Right lobe of liver (tissue), 6 donors: Measurements from ENCODE around the gene LDLR. TPM values are rescaled to one million over a fixed set of nuclear protein-coding genes. Genes with fewer than 3 reads are reported as not detected.
"Not testable (repeated sequence)": the region's sequence is repeated elsewhere in the genome, so short reads cannot be mapped to it uniquely, and the experiment has no call there.

Experiments used
- ATAC-seq, 4 donors: fragments of 200-7000 bp; cut with Tn5 transposase; one replicate each; pipeline ENCODE4 v1.9.1; 2020; ENCODE audit warnings: mild to moderate bottlenecking in 4 of 4, moderate library complexity in 4 of 4
- DNase-seq, 3 donors: peaks; one replicate each; pipeline ENCODE4 v3.0.0-alpha.2; 2020
- H3K27ac ChIP-seq, 3 donors: fragments of 200-600 bp; one replicate each; pipeline ENCODE4 v1.8.0; 2022
- H3K27me3 ChIP-seq, 2 donors: fragments of 200-600 bp; one replicate each; pipeline ENCODE4 v1.8.0; 2022
- H3K36me3 ChIP-seq, 4 donors: fragments of 200-600 bp; sonication (generic) in 1 of 4; one replicate each; pipeline versions ENCODE4 v1.5.1 to v1.8.0; 2017 to 2022; ENCODE audit warnings: control low read depth in 1 of 4
- H3K4me1 ChIP-seq, 4 donors: fragments of 200-600 bp; sonication (generic) in 1 of 4; one replicate each; pipeline versions ENCODE4 v1.5.1 to v1.8.0; 2017 to 2022; ENCODE audit warnings: control low read depth in 1 of 4
- H3K4me3 ChIP-seq, 3 donors: fragments of 200-600 bp; one replicate each; pipeline ENCODE4 v1.8.0; 2022
- H3K9me3 ChIP-seq, 4 donors: fragments of 200-600 bp; sonication (generic) in 1 of 4; one replicate each; pipeline versions ENCODE4 v1.5.1 to v1.8.0; 2017 to 2022; ENCODE audit warnings: control low read depth in 1 of 4
- POLR2A ChIP-seq: fragments of 450-650 bp; IDR thresholded peaks from one replicate; pipeline ENCODE4 v1.6.1; 2017; ENCODE audit warnings: antibody characterized with exemption, mild to moderate bottlenecking
- WGBS: methylation state at CpG from one replicate; pipeline ENCODE4 v1.1.6; 2018; ENCODE audit warnings: low coverage, low lambda C conversion rate; ENCODE audit not compliant: insufficient coverage; ENCODE audit errors: missing lambda C conversion rate; 5-methylcytosine and 5-hydroxymethylcytosine counted together
- intact Hi-C, 2 donors: fragments of 100-400 bp; cut with DNase I; formaldehyde crosslinking; loops; one replicate each; pipeline versions ENCODE4 v1.11.2 to v1.14.1; 2022
- total RNA-seq, 6 experiments: library from RNA; depleted of rRNA in 2 of 6; stranded (reverse); fragments of >200 nt in 2 of 6; fragmentation: NEBNext Ultra II Directional in 3 of 6; extraction: Animal tissue kit (Norgen Biotek cat#: 25700) in 3 of 6; gene quantifications; one replicate each; pipeline versions ENCODE4 v1.1.0 to v1.2.4, GENCODE V29; 2016 to 2023
- TF ChIP-seq, protein P1 (sequence below), 4 donors: fragments of 200-600 bp in 3 of 4; fragments of 450-650 bp in 1 of 4; IDR thresholded peaks; one replicate each; pipeline versions ENCODE4 v1.5.1 to v1.8.0; 2016 to 2022; ENCODE audit warnings: antibody characterized with exemption in 4 of 4, mild to moderate bottlenecking in 2 of 4
- donor health status: DM: no; HTN: yes; CAD: no.
- donor health status: DM: no; HTN: no; CAD: no.
- donor health status: DM: no; HTN: no; CAD: no.
- donor health status: DM: no; HTN: yes; CAD: no.
- donor health status: DM: no; HTN: yes; CAD: no.

Gene LDLR
- total RNA-seq, 6 experiments from 2014 or later, result 8.6 to 117 (median 26.8) TPM

DNA sequence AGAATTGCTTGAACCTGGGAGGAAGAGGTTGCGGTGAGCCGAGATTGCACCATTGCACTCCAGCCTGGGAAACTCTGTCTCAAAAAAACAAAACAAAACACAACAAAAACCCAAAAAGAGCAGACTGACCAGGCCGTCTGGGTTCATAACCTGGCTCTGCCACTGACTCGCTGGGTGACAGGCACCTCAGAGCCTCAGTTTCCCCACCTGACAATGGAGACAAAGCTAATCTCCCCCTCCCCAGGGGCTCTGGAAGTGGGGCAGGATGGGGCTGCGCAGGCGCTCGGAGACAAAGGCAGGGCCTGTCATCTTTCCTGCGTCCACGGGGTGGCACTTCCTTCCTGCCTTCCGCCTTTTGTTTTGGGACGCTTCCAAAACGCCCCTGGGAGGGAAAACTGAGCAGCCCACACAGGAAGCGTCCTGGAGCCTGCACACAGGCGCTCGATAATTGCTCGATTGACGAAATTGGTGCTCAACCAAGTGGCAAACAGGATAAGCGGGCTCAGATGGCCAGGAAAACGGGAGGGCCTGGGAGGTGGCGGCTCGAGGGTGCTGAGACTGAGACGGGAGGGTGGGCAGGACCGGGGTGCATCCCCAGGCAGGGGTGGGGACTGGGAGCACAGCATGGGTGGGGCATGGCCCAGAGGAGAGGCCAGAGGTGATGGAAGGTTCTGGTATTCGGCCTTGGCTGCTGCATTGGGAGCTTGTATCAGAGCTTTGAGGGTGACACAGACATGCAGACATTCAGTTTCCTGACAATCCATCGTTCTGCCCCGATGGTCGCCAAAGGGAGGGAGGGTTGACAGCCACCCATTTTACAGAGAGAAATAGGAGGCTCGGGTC, 48.5 kb downstream of the LDLR start:
- H3K4me1 ChIP-seq, result peaks cover 0 to 35% (median 18%) of the 10 kb centered on the region in 4 donors
- peak; percentile 81 to 90 (median 85) for DNase-seq
- no peak for TF ChIP-seq POLR2A
- TF ChIP-seq, protein P1, sequence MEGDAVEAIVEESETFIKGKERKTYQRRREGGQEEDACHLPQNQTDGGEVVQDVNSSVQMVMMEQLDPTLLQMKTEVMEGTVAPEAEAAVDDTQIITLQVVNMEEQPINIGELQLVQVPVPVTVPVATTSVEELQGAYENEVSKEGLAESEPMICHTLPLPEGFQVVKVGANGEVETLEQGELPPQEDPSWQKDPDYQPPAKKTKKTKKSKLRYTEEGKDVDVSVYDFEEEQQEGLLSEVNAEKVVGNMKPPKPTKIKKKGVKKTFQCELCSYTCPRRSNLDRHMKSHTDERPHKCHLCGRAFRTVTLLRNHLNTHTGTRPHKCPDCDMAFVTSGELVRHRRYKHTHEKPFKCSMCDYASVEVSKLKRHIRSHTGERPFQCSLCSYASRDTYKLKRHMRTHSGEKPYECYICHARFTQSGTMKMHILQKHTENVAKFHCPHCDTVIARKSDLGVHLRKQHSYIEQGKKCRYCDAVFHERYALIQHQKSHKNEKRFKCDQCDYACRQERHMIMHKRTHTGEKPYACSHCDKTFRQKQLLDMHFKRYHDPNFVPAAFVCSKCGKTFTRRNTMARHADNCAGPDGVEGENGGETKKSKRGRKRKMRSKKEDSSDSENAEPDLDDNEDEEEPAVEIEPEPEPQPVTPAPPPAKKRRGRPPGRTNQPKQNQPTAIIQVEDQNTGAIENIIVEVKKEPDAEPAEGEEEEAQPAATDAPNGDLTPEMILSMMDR (IDR thresholded peaks at IDR 0.05), result peak; percentile 71 to 95 (median 86)
- H3K27me3 ChIP-seq, result no peaks in the 10 kb centered on the region
- no peaks in the 10 kb centered on the region for H3K9me3 ChIP-seq
- ATAC-seq, result peak; percentile 51 to 72 (median 69)
- H3K4me3 ChIP-seq, result peak overlapping the region in 1 of 3 donors; percentile 17
- H3K27ac ChIP-seq, result peak overlapping the region; percentile 45 to 68 (median 63)
- H3K36me3 ChIP-seq, result peaks cover 0 to 4% (median 0%) of the 10 kb centered on the region in 4 donors
- 3% methylated on average over 16 of the region's 28 CpGs for WGBS
- intact Hi-C loops, result loop anchor here (2.0 to 5.0 kb wide), 2 partner anchors 65 kb away; no protein-coding TSS in a partner anchor

DNA sequence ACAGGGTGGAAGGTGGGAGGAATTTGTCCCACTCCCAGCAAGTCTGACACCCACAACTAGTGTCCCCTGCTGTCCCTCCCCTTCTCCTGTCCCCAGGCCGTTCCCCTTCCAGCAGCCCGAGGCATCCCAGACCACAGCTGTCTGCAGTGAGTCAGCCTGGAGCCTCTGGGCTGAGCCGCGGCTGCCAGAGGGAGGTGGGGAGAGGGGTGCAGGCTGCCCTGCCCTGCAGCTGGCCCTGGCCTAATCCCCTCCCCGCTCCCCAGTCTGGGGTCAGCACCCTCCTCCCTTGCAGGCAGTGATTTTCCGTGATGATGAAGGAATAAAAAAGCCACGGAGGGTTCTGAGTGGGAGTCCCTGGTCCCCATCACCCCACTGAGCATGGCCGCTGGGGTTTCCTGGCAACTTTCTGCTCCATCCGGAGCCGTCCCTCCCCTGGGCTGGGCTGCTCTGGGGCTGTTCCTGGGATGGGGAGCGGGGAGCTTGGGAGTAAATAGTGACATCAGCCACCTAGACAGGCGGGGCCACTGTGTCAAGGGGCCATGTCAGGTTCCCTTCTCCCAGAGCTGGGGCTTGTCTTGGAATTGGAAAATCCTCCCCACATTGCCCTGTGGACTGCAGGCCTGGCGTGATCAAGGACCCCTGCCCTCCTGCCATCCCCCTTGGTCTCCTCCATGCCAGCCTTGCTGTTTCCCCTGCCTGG, 49.5 kb downstream of the LDLR start:
- no peaks in the 10 kb centered on the region for H3K36me3 ChIP-seq
- H3K4me3 ChIP-seq, result no peak overlapping the region
- ATAC-seq, result peak; percentile 8 to 37 (median 21)
- H3K27ac ChIP-seq, result peak overlapping the region; percentile 45 to 68 (median 63)
- no peaks in the 10 kb centered on the region for H3K9me3 ChIP-seq
- no peaks in the 10 kb centered on the region for H3K27me3 ChIP-seq
- DNase-seq, result peak in 2 of 3 donors; percentile 64 to 73
- peaks cover 0 to 43% (median 23%) of the 10 kb centered on the region in 4 donors for H3K4me1 ChIP-seq
- intact Hi-C loops, result loop anchor here (2.0 to 5.0 kb wide), 2 partner anchors 64 kb away; no protein-coding TSS in a partner anchor
- TF ChIP-seq POLR2A, result no peak
- TF ChIP-seq, protein P1 (IDR thresholded peaks at IDR 0.05), result no peak
- 10% methylated on average over 4 of the region's 13 CpGs for WGBS

DNA sequence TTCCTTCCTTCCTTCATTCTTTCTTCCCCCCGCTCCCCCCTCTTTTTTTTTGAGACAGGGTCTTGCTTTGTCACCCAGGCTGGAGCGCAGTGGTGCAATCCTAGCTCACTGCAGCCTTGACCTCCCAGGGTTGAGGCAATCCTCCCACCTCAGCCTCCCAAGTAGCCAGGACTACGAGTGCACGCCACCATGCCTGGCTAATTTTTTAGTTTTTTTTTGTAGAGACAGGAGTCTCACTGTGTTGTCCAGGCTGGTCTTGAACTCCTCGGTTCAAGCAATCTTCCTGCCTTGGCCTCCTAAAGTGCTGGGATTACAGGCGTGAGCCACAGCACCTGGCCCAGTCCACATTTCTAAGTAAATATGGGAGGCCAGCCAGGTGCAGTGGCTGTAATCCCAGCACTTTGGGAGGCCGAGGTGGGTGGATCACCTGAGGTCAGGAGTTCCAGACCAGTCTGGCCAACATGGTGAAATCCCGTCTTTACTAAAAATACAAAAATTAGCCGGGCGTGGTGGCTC, 50.8 kb downstream of the LDLR start:
- peak; percentile 7 to 50 (median 23) for ATAC-seq
- WGBS, result 43% methylated on average over 9 of the region's 10 CpGs
- H3K4me3 ChIP-seq, result not testable (repeated sequence)

DNA sequence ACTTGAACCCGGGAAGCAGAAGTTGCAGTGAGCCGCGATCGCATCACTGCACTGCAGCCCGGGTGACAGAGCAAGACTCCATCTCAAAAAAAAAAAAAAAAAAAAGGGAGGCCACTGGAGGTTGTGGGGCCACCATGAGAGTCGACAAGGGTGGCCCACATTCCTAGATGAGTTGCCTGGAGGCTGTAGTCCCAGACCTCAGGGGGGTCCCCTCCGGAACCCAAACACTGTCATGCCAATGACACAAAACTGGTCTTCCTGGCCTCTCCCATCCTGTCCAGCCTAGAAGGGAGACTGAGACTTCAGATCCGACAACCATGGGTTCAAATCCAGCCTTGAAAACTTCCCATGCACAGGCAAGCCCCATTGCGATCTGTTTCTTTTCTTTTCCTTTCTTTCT, 51.6 kb downstream of the LDLR start:
- WGBS, result 81% methylated on average over 7 of the region's 9 CpGs
- no peak overlapping the region for H3K4me3 ChIP-seq
- H3K4me1 ChIP-seq, result peaks cover 0 to 43% (median 23%) of the 10 kb centered on the region in 4 donors
- no peaks in the 10 kb centered on the region for H3K9me3 ChIP-seq
- ATAC-seq (no peak), DNase-seq (no peak)
- TF ChIP-seq, protein P1 (IDR thresholded peaks at IDR 0.05), result no peak
- no peak for TF ChIP-seq POLR2A
- no peaks in the 10 kb centered on the region for H3K36me3 ChIP-seq
- intact Hi-C loops, result no loop called here
- no peak overlapping the region for H3K27ac ChIP-seq
- H3K27me3 ChIP-seq, result no peaks in the 10 kb centered on the region

More for the DNA sequence above, 50.8 kb downstream of the LDLR start:
- H3K9me3 ChIP-seq, H3K36me3 ChIP-seq, H3K27me3 ChIP-seq, intact Hi-C loops: not testable (repeated sequence)
- Histone ChIP-seq H3K4me1 (peaks cover 0 to 43% (median 23%) of the 10 kb centered on the region in 4 donors), H3K27ac (peak overlapping the region in 1 of 3 donors; percentile 53)
- DNase-seq, result peak; percentile 54 to 83 (median 77)
